Calu3 (cell line): ENCODE results near the gene IRS2. TPM values are rescaled to one million over a fixed set of nuclear protein-coding genes. Genes with fewer than 3 reads are reported as not detected.

Experiments used
- BruUV-seq: library from RNA; stranded (reverse); fragments of 400-500 nt; replicated peaks from 2 replicates; lab custom pipeline; 2021; lab: Mats Ljungman, UMichigan
- CTCF ChIA-PET: fragments of 300-600 bp; sonication (Branson Sonifier 250); formaldehyde crosslinking; loops from one replicate; lab custom pipeline; 2022; ENCODE audit warnings: antibody characterized with exemption; lab: Charles Lee
- DNase-seq: peaks from one replicate; pipeline ENCODE4 v3.0.0; 2022
- H3K27ac Mint-ChIP-seq: one replicate; pipeline ENCODE4 v1.8.0; 2022; ENCODE audit warnings: mixed read lengths; ENCODE audit not compliant: unreplicated experiment
- H3K27me3 Mint-ChIP-seq: one replicate; pipeline ENCODE4 v1.8.0; 2022; ENCODE audit warnings: mixed read lengths; ENCODE audit not compliant: unreplicated experiment
- H3K36me3 Mint-ChIP-seq: one replicate; pipeline ENCODE4 v1.8.0; 2022; ENCODE audit warnings: mild to moderate bottlenecking, moderate library complexity, mixed read lengths; ENCODE audit not compliant: insufficient read depth, unreplicated experiment
- H3K4me1 Mint-ChIP-seq: one replicate; pipeline ENCODE4 v1.8.0; 2022; ENCODE audit warnings: mild to moderate bottlenecking, low read depth, mixed read lengths; ENCODE audit not compliant: unreplicated experiment
- H3K4me3 Mint-ChIP-seq: one replicate; pipeline ENCODE4 v1.8.0; 2022; ENCODE audit warnings: mild to moderate bottlenecking, low read depth, moderate library complexity, mixed read lengths; ENCODE audit not compliant: unreplicated experiment
- H3K9me3 Mint-ChIP-seq: one replicate; pipeline ENCODE4 v1.8.0; 2022; ENCODE audit warnings: low read depth, mixed read lengths; ENCODE audit not compliant: unreplicated experiment
- CTCF ChIP-seq: fragments of 200-600 bp; IDR thresholded peaks from one replicate; pipeline ENCODE4 v1.8.0; 2022; ENCODE audit warnings: antibody characterized with exemption; ENCODE audit not compliant: unreplicated experiment
- intact Hi-C: fragments of 100-400 bp; cut with micrococcal nuclease; formaldehyde crosslinking; loops from one replicate; pipeline ENCODE4 v1.10.0; 2022; ENCODE audit not compliant: unreplicated experiment
- total RNA-seq: library from RNA; stranded (reverse); gene quantifications from 2 replicates; pipeline ENCODE4 v1.2.3, GENCODE V29; 2022

IRS2 gene
- total RNA-seq, 1 experiment from 2014 or later, result 5.4 TPM

- CTCF ChIA-PET, result no interaction called here
- no TSS peak for BruUV-seq
- no peak overlapping the region for H3K4me3 Mint-ChIP-seq
- intact Hi-C loops, result no loop called here
- H3K27ac Mint-ChIP-seq, result no peak overlapping the region
- no peak for DNase-seq
- no peaks in the 10 kb centered on the region for H3K27me3 Mint-ChIP-seq
- H3K4me1 Mint-ChIP-seq, result peaks cover 12% of the 10 kb centered on the region
- H3K36me3 Mint-ChIP-seq, result peaks cover 5% of the 10 kb centered on the region
- H3K9me3 Mint-ChIP-seq, result no peaks in the 10 kb centered on the region
- no peak for TF ChIP-seq CTCF
These were observed 83.1 kb downstream of the IRS2 start for GRCh38 chr13:109703250-109703649.
